Right lobe of liver (tissue), 4 donors: ENCODE data around the gene GPER1.

ENCODE experiments used
- POLR2A ChIP-seq: fragments of 450-650 bp; IDR thresholded peaks from one replicate; pipeline ENCODE4 v1.6.1; 2017; ENCODE audit warnings: antibody characterized with exemption, mild to moderate bottlenecking
- TF ChIP-seq, protein P1 (sequence below), 4 donors: fragments of 200-600 bp in 3 of 4; fragments of 450-650 bp in 1 of 4; IDR thresholded peaks; one replicate each; pipeline versions ENCODE4 v1.5.1 to v1.8.0; 2016 to 2022; ENCODE audit warnings: antibody characterized with exemption in 4 of 4, mild to moderate bottlenecking in 2 of 4
- donor health status: DM: no; HTN: no; CAD: no.
- donor health status: DM: no; HTN: no; CAD: no.
- donor health status: DM: no; HTN: yes; CAD: no.

DNA sequence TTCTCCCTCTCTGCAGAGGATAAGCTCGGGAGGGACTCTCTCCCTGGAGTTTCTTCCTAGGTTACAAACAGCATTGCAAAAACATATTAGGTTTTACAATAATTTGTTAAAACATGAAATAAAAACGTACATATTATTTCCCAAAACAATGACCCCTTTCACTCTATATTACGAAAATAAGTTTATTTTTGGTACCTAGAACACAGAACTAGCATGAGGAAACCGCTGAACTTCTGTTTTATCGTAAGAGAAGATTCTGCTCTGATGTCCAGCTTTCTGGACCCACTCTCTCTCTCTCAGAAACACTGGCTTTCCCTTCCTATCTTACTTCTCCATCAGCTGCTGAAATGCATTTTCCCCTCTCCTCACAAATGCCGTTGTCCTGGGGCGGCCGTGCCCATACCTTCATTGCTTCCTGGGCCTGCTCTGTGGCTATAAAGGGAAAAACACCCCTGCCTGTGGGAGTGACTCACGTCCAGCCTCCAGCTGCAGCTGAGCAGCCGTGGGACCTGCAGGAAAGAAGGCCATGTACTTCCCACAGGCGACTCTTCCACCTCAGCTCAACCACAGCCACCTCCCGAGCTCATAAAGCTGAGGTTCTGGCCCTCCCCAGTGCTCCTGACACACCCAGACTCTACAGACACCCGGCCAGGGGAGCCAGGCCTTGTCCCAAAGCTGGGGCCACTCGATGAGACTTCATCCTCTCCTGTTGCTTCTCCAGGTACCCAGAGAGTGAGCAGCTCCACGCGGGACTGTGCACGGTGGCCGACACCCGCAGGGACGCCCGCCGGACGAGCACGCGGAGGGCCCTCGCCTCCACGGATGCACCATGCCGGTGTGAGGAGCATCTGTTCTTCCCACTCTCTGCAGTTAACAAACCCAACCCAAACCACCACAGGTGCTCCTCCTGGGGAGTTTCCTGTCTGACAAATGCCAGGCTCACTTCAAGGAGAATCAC lies 3.1 kb downstream of the GPER1 start:
- TF ChIP-seq, protein P1, sequence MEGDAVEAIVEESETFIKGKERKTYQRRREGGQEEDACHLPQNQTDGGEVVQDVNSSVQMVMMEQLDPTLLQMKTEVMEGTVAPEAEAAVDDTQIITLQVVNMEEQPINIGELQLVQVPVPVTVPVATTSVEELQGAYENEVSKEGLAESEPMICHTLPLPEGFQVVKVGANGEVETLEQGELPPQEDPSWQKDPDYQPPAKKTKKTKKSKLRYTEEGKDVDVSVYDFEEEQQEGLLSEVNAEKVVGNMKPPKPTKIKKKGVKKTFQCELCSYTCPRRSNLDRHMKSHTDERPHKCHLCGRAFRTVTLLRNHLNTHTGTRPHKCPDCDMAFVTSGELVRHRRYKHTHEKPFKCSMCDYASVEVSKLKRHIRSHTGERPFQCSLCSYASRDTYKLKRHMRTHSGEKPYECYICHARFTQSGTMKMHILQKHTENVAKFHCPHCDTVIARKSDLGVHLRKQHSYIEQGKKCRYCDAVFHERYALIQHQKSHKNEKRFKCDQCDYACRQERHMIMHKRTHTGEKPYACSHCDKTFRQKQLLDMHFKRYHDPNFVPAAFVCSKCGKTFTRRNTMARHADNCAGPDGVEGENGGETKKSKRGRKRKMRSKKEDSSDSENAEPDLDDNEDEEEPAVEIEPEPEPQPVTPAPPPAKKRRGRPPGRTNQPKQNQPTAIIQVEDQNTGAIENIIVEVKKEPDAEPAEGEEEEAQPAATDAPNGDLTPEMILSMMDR (IDR thresholded peaks at IDR 0.05): no peak
- TF ChIP-seq POLR2A: no peak
